NCI-H446 treated with DMSO at 0.1 percent for 48 hours (cell line): Measurements from ENCODE around the gene SPARCL1.
"Not testable (repeated sequence)": the region's sequence is repeated elsewhere in the genome, so short reads cannot be mapped to it uniquely, and the experiment has no call there.

Experiments
- DNase-seq: peaks from one replicate; lab custom pipeline; 2025; lab: John Stamatoyannopoulos, UW

The SPARCL1 gene

DNA sequence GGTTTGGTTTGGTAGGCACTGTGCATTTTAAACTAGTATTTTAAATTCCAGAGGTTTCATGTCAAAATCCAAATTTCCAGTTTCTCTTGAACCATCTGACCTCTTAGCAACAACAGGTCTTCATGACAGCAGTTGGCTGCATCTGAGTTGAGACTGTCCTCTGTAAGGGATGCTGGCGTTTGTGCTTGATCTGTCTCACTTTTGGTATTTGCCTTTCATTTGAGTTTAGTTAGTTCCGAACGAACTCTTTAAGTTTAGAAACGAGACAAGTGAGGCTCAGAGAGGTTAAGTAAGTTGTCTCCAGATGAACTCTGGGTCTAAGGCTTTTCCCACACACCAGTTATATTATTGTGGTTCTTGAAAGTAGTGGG is 29.1 kb downstream of the SPARCL1 start:
- no peak for DNase-seq

GRCh38 chr4:87499403-87500091 is 29.6 kb downstream of the SPARCL1 start:
- no peak for DNase-seq

GRCh38 chr4:87498446-87498900 is 30.7 kb downstream of the SPARCL1 start:
- DNase-seq: no peak

- DNase-seq: no peak
These were observed 31.6 kb downstream of the SPARCL1 start for GRCh38 chr4:87497578-87497977.

GRCh38 chr4:87497159-87497558 is 32.0 kb downstream of the SPARCL1 start:
- no peak for DNase-seq

GRCh38 chr4:87493115-87493514 is 36.1 kb downstream of the SPARCL1 start:
- DNase-seq: no peak

DNA sequence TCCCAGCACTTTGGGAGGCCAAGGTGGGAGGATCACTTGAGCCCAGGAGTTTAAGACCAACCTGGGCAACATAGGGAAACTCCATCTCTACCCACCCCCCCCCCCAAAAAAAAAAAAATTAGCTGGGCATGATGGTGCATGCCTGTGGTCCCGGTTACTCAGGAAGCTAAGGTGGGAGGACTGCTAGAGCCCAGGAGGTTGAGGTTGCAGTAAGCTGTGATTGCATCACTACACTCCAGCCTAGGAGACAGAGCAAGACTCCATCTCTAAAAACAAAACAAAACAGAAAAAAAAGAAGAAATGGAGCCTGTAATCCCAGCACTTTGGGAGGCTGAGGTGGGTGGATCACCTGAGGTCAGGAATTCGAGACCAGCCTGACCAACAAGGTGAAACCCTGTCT is 37.3 kb downstream of the SPARCL1 start:
- DNase-seq: not testable (repeated sequence)

DNA sequence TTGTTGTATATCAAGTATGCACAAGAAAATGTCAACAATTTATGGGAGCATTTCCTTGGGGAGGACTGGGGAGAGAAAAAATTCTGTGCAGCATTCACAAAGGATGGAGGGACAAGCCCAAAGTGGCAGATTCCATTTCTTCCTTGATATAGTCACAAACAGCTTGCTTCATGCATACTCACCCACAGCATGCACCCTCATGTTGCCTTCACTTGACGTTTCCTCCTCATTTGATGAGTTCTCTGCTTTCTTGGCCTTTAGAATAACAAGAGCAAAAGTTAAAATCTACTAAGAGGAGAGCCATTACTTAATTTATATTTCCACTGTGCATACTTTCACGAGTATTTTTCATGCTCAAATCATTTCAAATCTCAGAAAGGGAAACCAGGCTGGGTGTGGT is 37.7 kb downstream of the SPARCL1 start:
- DNase-seq: no peak

DNA sequence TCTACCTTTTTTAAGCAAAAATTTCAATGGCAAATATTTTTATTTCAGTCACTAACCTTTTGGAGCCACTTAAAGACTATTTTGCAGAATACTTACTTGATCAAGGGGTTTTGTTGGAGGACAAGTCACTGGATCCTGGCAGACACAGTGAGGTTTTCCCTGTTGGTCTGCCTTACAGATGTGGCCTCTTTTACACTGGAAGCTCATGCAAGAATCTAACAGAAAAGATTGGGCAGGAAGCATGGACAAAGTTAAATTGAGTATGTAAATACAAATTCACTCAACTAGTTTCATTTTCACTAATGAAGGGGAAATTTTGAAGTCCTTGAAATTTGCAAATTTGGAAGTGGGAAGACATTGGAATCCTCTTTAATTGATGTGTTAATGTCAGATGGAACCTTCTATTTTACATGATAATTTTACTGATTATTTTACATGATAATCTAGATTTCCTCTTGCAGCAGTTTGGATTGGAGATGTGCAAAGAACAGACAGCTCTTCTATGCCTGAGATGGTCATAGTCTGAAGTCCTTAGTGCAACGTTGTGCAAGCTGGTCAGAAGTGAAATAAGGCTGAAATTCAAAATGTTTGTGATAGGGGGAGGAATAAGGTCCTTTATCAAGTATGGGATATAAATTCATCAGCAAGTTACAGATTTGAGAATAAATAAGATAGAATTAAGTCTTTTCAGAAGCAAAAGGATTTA is 38.4 kb downstream of the SPARCL1 start:
- DNase-seq: no peak

GRCh38 chr4:87489678-87490077 is 39.5 kb downstream of the SPARCL1 start:
- no peak for DNase-seq

DNA sequence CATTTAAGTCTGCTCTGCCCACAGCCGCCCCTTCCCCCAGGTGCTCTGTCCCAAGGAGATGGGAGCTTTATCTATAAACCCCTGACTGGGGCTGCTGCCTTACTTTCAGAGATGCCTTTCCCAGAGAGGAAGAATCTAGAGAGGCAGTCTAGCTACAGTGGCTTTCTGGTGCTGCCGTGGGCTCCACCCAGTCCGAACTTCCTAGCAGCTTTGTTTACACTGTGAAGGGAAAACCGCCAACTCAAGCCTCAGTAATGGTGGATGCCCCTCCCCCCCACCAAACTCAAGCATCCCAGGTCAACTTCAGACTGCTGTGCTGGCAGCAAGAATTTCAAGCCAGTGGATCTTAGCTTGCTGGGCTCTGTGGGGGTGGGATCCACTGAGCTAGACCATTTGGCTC is 40.5 kb downstream of the SPARCL1 start:
- DNase-seq: not testable (repeated sequence)

DNA sequence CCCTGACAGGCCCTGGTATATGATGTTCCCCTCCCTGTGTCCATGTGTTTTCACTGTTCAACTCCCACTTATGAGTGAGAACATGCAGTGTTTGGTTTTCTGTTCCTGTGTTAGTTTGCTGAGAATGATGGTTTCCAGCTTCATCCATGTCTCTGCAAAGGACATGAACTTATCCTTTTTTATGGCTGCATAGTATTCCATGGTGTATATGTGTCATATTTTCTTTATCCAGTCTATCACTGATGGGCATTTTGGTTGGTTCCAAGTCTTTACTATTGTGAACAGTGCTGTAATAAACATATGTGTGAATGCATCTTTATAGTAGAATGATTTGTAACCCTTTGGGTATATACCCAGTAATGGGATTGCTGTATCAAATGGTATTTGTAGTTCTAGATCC is 45.9 kb downstream of the SPARCL1 start:
- DNase-seq: not testable (repeated sequence)

DNA sequence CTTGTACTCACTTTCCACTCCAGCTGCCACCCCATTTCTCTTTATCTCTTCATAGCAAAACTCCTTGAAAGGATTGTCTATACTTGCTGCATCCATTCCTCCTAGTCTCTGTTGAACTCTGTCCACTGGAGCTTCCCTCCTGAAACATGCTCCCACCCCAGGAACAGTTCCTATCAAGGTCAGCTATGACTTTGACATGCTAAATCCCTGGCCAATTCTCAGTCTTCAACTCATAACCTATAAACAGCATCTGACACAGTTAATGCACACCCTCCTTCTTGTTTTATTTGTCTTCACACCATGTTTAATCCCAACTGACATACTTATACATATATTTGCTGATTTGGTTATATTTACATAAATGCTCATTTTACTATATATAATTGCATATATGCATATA is 47.8 kb downstream of the SPARCL1 start:
- DNase-seq: no peak

GRCh38 chr4:87478732-87479250 is 50.4 kb downstream of the SPARCL1 start:
- DNase-seq: no peak

GRCh38 chr4:87476934-87477333 is 52.2 kb downstream of the SPARCL1 start:
- DNase-seq: no peak

DNA sequence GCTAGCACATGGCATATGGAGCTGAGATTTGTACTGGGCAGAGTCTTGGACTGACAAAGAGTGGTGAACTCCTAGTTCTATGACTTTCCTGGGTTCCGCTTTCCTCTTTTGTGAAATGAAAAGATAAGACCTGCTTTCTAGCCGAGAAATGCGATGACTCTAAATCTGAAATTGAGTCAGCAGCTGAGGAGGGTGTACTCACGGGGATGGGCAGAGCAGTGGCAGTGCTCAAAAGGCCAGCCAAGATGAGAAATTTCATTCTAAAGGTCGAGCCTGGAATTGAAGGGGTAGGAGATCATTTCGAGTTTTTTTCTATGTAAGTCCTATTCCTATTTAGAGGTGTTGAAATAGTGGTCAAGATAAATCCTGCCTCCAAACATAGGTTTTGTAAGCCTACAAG is 59.8 kb downstream of the SPARCL1 start:
- no peak for DNase-seq

DNA sequence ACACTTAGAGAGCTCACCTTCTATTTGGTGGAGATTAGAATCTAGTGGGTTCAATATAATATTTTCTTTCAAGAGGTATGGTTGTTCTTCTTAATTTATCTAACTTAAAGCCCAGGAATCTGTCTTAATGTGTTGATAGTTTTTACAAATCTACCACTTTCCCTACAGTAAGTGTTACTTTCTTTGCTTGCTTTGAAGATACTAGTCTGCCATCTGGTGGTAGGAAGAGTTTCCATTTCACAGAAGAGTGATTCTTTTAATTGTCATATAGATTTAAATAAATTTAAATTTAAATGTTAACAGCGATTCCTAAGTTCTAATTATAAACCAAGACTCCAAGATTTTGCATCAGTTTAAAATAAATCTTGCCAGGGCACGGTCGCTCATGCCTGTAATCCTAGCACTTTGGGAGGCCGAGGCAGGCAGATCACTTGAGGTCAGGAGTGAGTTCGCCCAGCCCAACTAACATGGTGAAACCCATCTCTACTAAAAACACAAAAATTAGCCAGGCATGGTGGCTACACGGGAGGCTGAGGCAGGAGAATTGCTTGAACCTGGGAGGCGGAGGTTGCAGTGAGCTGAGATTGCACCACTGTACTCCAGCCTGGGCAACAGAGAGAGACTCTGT is 63.3 kb downstream of the SPARCL1 start:
- DNase-seq: peak; percentile 17

DNA sequence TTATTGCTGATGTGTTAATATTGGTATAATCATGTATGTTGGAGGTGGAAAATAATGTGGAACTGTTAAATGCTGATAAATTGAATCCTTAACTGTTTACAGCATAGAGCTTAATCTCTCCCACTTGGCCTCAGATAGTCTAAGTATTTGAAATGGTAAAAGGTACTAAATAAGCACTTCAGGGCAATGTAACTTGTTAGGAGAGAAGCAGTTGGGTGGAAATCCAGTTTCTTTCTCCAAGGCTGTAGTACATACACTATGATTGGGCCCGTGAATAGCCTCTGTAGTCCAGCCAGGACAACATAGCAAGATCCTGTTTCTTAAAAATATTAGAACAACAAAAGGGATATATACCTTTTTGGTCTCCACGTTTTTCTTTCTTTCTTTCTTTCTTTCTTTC is 67.1 kb downstream of the SPARCL1 start:
- DNase-seq: no peak

- no peak for DNase-seq
These were observed 67.9 kb downstream of the SPARCL1 start for GRCh38 chr4:87461281-87461700.

DNA sequence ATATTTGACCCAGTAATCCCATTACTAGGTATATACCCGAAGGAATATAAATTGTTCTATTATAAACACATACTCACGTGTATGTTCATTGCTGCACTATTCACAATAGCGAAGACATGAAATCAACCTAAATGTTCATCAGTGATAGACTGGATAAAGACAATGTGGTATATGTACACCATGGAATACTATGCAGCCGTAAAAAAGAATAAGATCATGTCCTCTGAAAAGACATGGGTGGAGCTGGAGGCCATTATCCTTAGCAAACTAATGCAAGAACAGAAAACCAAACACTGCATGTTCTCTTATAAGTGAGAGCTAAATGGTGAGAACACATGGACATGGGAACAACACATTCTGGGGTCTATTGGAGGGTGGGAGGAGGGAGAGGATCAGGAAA is 70.3 kb downstream of the SPARCL1 start:
- DNase-seq: no peak

DNA sequence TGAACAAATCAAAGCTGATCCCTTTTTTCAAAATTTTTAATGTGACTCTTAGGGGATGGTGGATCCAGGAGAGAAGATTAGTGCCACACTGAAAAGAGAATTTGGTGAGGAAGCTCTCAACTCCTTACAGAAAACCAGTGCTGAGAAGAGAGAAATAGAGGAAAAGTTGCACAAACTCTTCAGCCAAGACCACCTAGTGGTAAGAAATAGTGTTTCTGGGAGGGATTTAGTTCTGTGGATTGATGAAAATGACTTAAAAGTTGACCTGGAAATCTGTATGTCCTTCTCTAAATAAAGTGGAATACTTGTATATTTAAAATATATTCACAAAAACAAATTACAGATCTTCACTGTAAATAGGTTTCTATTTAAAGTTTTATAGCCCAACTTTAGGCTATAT is 77.6 kb downstream of the SPARCL1 start:
- no peak for DNase-seq

DNA sequence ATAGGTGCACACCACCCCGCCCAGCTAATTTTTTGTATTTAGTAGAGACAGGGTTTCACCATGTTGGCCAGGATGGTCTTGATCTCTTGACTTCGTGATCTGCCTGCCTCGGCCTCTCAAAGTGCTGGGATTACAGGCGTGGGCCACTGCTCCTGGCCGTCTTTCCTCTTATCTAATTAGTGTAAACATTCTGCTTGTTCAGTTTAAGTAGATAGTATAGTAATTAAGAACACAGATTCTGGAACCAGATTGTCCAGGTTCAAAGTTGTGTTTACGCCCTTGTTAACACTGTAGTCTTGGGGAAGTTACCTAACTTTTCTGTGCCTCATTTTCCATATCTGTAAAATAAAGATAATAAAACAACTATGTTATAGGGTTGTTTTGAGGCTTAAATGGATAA is 82.8 kb downstream of the SPARCL1 start:
- not testable (repeated sequence) for DNase-seq

DNA sequence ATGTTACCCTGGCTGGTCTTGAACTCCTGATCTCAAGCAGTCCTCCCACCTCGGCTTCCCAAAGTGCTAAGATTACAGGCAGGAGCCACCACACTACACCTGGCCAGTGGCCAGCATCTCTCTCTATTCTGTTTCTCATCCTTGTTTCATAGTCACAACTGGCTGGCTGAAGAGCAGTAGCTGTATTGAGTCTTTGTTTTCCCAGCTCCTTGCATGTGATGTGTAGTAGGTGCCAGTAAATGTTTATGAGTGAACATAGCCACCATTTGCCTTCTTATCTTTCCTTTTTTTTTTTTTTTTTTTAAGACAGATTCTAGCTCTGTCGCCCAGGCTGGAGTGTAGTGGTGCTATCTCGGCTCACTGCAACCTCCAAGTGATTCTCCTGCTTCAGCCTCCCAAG is 83.2 kb downstream of the SPARCL1 start:
- DNase-seq: no peak
